Mesendoderm (in vitro differentiated cells): ENCODE results near the gene RECK.

Source experiments
- DNase-seq: peaks from one replicate; pipeline ENCODE4 v3.0.0; 2013
- H2AK5ac ChIP-seq: 2 replicates; pipeline ENCODE4 v1.6.1; 2013; ENCODE audit warnings: low read length, inconsistent platforms
- H2BK120ac ChIP-seq: 2 replicates; pipeline ENCODE4 v1.6.1; 2013; ENCODE audit warnings: low read depth, mild to moderate bottlenecking, low read length, moderate library complexity, mixed read lengths
- H2BK15ac ChIP-seq: replicated peaks from 2 replicates; pipeline ENCODE4 v1.6.1; 2013; ENCODE audit warnings: low read depth, mild to moderate bottlenecking, moderate library complexity
- H2BK5ac ChIP-seq: 2 replicates; pipeline ENCODE4 v1.6.1; 2013; ENCODE audit warnings: low read length, inconsistent platforms
- H3K18ac ChIP-seq: 2 replicates; pipeline ENCODE4 v1.6.1; 2013; ENCODE audit warnings: mild to moderate bottlenecking, low read length, mixed read lengths
- H3K23ac ChIP-seq: one replicate; pipeline ENCODE4 v1.6.1; 2013; ENCODE audit warnings: low read length
- H3K27ac ChIP-seq: 2 replicates; pipeline ENCODE4 v1.5.1; 2013; ENCODE audit warnings: low read depth, mild to moderate bottlenecking, inconsistent platforms, low read length, moderate library complexity
- H3K27me3 ChIP-seq: 2 replicates; pipeline ENCODE4 v1.6.1; 2013; ENCODE audit warnings: low read length, control low read depth, mild to moderate bottlenecking, inconsistent platforms; ENCODE audit not compliant: insufficient read depth, poor library complexity
- H3K36me3 ChIP-seq: 2 replicates; pipeline ENCODE4 v1.6.1; 2013; ENCODE audit warnings: low read length, inconsistent platforms; ENCODE audit not compliant: control insufficient read depth, insufficient read depth
- H3K4ac ChIP-seq: one replicate; pipeline ENCODE4 v1.6.1; 2013; ENCODE audit warnings: low read depth, mild to moderate bottlenecking, low read length, moderate library complexity
- H3K4me1 ChIP-seq: 2 replicates; pipeline ENCODE4 v1.6.1; 2013; ENCODE audit warnings: low read depth, low read length, inconsistent platforms; ENCODE audit not compliant: control insufficient read depth
- H3K4me2 ChIP-seq: 2 replicates; pipeline ENCODE4 v1.6.1; 2013; ENCODE audit warnings: low read length
- H3K4me3 ChIP-seq: 2 replicates; pipeline ENCODE4 v1.5.1; 2013; ENCODE audit warnings: mild to moderate bottlenecking, low read length
- H3K56ac ChIP-seq: one replicate; pipeline ENCODE4 v1.6.1; 2013; ENCODE audit warnings: low read length
- H3K79me1 ChIP-seq: 2 replicates; pipeline ENCODE4 v1.6.1; 2013; ENCODE audit warnings: low read length, inconsistent platforms
- H3K79me2 ChIP-seq: 2 replicates; pipeline ENCODE4 v1.6.1; 2013; ENCODE audit warnings: mild to moderate bottlenecking, low read length; ENCODE audit not compliant: control insufficient read depth, insufficient read depth
- H3K9ac ChIP-seq: 2 replicates; pipeline ENCODE4 v1.6.1; 2013; ENCODE audit warnings: low read length, inconsistent platforms
- H4K5ac ChIP-seq: one replicate; pipeline ENCODE4 v1.6.1; 2013; ENCODE audit warnings: low read length
- H4K8ac ChIP-seq: one replicate; pipeline ENCODE4 v1.6.1; 2013; ENCODE audit warnings: low read depth, mild to moderate bottlenecking, control low read depth, low read length, moderate library complexity
- WGBS: extraction: QIAGEN DNeasy Blood & Tissue Kit; methylation state at CpG from one replicate; pipeline ENCODE4 v1.1.7; 2013; ENCODE audit warnings: low lambda C conversion rate, missing lambda C conversion rate; ENCODE audit not compliant: insufficient coverage; ENCODE audit errors: extremely low coverage; 5-methylcytosine and 5-hydroxymethylcytosine counted together

Gene RECK

GRCh38 chr9:36138496-36138895 lies 101.8 kb downstream of the RECK start:
- Histone ChIP-seq H3K36me3 (no peaks in the 10 kb centered on the region), H2BK120ac (no peak overlapping the region), H2BK5ac (no peak overlapping the region), H3K79me1 (peaks cover 7% of the 10 kb centered on the region), H3K4me3 (no peak overlapping the region), H3K56ac (peak overlapping the region; percentile 38), H3K27ac (no peak overlapping the region), H2AK5ac (no peak overlapping the region), H3K23ac (no peak overlapping the region), H3K4me1 (peaks cover 11% of the 10 kb centered on the region), H3K79me2 (peaks cover 3% of the 10 kb centered on the region), H3K18ac (no peak overlapping the region), H2BK15ac (no peak overlapping the region), H4K5ac (no peak overlapping the region), H4K8ac (no peak overlapping the region), H3K4ac (no peak overlapping the region), H3K9ac (no peak overlapping the region), H3K27me3 (peaks cover 3% of the 10 kb centered on the region), H3K4me2 (no peak overlapping the region)
- no peak for DNase-seq
- WGBS: no CpG with 5 or more reads among the region's 10 CpGs

DNA sequence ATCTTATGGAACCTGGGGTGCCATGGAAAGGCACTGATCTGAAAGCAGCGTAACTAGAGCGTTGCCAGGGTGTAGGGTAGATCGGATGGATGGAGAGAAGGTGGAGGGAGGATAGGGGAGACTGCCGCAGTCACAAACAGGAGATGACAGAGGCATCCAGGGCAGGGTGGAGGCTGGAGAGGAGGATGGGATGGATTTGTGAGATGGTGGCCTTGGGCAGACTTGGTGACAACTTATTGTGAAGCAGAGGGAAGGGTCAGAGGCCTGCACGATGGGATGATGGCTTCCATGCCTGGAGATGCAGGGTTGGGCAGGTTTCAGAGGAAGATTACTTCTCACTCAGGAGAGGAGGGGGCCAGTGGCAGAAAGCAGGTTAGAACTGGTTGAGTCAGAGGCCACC lies 102.2 kb downstream of the RECK start:
- H3K27ac ChIP-seq: no peak overlapping the region
- H3K79me1 ChIP-seq: peaks cover 7% of the 10 kb centered on the region
- H3K56ac ChIP-seq: peak overlapping the region; percentile 38
- H3K27me3 ChIP-seq: peaks cover 3% of the 10 kb centered on the region
- WGBS: no CpG with 5 or more reads among the region's 5 CpGs
- no peak overlapping the region for H4K8ac ChIP-seq
- no peak overlapping the region for H2BK120ac ChIP-seq
- no peaks in the 10 kb centered on the region for H3K36me3 ChIP-seq
- no peak overlapping the region for H3K18ac ChIP-seq
- no peak overlapping the region for H3K4me2 ChIP-seq
- no peak overlapping the region for H3K4me3 ChIP-seq
- peaks cover 3% of the 10 kb centered on the region for H3K79me2 ChIP-seq
- no peak overlapping the region for H2BK5ac ChIP-seq
- H3K4me1 ChIP-seq: peaks cover 11% of the 10 kb centered on the region
- no peak overlapping the region for H4K5ac ChIP-seq
- no peak overlapping the region for H3K9ac ChIP-seq
- DNase-seq: no peak
- no peak overlapping the region for H2BK15ac ChIP-seq
- no peak overlapping the region for H3K23ac ChIP-seq
- no peak overlapping the region for H2AK5ac ChIP-seq
- H3K4ac ChIP-seq: no peak overlapping the region

DNA sequence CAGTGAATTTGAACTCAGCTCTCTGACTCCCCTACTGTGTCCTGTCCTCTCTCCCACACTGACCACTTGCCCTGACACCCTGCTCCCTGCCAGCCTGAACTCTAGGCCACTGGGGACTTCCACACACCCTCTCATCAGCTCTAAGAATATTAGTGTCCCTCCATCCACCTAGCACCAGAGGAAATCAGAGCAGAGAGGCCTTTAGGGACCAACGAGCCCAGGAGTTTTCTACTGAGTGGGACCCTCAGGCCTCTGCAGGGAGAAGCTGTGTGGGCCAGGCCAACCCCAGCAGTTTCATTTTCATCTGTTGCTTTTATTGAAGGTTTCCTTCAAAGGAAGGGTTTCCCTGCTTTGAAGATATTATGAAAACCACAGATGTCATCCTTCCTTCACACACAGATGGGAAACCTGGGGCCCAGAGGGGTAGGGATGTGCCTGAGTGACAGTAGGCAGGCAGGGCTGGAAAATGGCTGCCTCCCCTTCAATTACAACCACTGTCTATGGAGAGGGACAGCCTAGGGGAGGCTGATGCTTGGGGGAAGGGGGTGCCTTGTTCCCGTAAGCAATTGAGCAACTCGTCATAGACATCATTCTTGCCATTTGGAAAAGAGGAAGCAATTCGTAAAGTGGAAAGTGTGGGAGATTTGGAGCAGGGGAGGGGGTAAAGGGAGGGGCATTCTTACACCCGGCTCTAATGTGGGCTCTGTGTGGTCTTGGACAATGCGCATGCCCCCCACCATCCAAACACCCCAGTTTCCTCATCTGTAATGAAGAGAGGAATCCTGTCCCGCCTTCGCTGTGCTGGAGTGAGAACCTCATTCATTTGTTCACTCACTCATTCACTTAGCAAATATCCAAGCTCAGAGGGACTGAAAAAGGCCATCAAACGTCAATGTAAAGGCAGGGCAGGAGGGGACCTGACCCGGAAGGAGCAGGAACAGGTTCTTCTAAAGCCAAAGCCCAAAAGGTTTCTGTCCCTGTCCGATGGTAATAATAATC lies 103.7 kb downstream of the RECK start:
- Histone ChIP-seq H3K79me1 (peaks cover 7% of the 10 kb centered on the region), H3K18ac (no peak overlapping the region), H2BK120ac (no peak overlapping the region), H3K79me2 (peaks cover 3% of the 10 kb centered on the region), H3K23ac (no peak overlapping the region), H3K27me3 (peaks cover 3% of the 10 kb centered on the region), H2AK5ac (no peak overlapping the region), H3K9ac (no peak overlapping the region), H4K8ac (no peak overlapping the region), H3K4me1 (peaks cover 9% of the 10 kb centered on the region), H4K5ac (no peak overlapping the region), H3K4me2 (no peak overlapping the region), H3K27ac (no peak overlapping the region), H2BK5ac (no peak overlapping the region), H3K36me3 (no peaks in the 10 kb centered on the region), H3K56ac (peak overlapping the region; percentile 28), H3K4me3 (no peak overlapping the region), H2BK15ac (no peak overlapping the region), H3K4ac (no peak overlapping the region)
- no peak for DNase-seq
- WGBS: no CpG with 5 or more reads among the region's 11 CpGs

- Histone ChIP-seq H3K79me2 (peaks cover 3% of the 10 kb centered on the region), H3K27ac (no peak overlapping the region), H2AK5ac (no peak overlapping the region), H2BK15ac (no peak overlapping the region), H4K5ac (no peak overlapping the region), H3K4me2 (no peak overlapping the region), H3K4ac (no peak overlapping the region), H3K4me1 (peaks cover 5% of the 10 kb centered on the region), H3K9ac (no peak overlapping the region), H3K18ac (no peak overlapping the region), H3K23ac (no peak overlapping the region), H3K4me3 (no peak overlapping the region), H2BK5ac (no peak overlapping the region), H3K36me3 (no peaks in the 10 kb centered on the region), H3K79me1 (peaks cover 7% of the 10 kb centered on the region), H4K8ac (no peak overlapping the region), H3K27me3 (peaks cover 3% of the 10 kb centered on the region), H3K56ac (no peak overlapping the region), H2BK120ac (no peak overlapping the region)
- peak; percentile 69 for DNase-seq
- no CpG with 5 or more reads among the region's 4 CpGs for WGBS
These were observed 104.6 kb downstream of the RECK start for GRCh38 chr9:36141288-36141687.

GRCh38 chr9:36141761-36142160 lies 105.0 kb downstream of the RECK start:
- Histone ChIP-seq H3K27me3 (peaks cover 3% of the 10 kb centered on the region), H3K27ac (no peak overlapping the region), H3K79me1 (peaks cover 7% of the 10 kb centered on the region), H3K4me1 (peaks cover 5% of the 10 kb centered on the region), H3K4ac (no peak overlapping the region), H4K5ac (no peak overlapping the region), H3K36me3 (no peaks in the 10 kb centered on the region), H2BK120ac (no peak overlapping the region), H3K23ac (no peak overlapping the region), H3K56ac (no peak overlapping the region), H3K4me3 (no peak overlapping the region), H4K8ac (no peak overlapping the region), H3K79me2 (peaks cover 3% of the 10 kb centered on the region), H3K9ac (no peak overlapping the region), H2BK15ac (no peak overlapping the region), H2AK5ac (no peak overlapping the region), H3K18ac (no peak overlapping the region), H2BK5ac (no peak overlapping the region), H3K4me2 (no peak overlapping the region)
- WGBS: no CpG with 5 or more reads among the region's 7 CpGs
- no peak for DNase-seq
